ENCODE data around the gene MT3. TPM values are rescaled to one million over a fixed set of nuclear protein-coding genes. Genes with fewer than 3 reads are reported as not detected.
A peak's percentile ranks its signal among the peaks of the same experiment; 100 is the strongest.

Gene MT3
- total RNA-seq, 4 donors from 2014 or later: not detected

DNA sequence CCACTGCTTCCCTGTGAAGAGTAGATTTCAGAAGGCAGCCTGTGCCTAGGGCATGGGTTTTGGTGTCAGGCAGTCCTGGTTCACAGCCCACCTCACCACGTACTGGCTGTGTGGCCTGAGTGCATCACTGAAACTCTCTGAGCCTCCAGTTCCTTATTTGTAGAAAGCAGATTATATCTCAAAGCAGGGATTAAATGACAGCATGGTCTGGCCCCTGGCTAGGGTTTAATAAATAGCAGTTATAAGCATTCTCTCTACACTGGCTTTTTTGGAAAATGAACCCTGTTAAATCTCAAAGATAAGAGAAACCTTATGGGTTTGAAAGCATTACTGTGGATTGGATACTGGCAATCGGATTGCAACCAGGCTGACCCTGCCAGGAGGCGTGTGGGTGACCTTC is 40.2 kb downstream of the MT3 start:
- no peaks in the 10 kb centered on the region for H3K9me3 ChIP-seq
- H3K4me3 ChIP-seq: no peak overlapping the region
- peaks cover 0 to 4% (median 0%) of the 10 kb centered on the region in 3 donors for H3K36me3 ChIP-seq
- no peak for TF ChIP-seq POLR2A (IDR thresholded peaks at IDR 0.05)
- TF ChIP-seq, protein P1, sequence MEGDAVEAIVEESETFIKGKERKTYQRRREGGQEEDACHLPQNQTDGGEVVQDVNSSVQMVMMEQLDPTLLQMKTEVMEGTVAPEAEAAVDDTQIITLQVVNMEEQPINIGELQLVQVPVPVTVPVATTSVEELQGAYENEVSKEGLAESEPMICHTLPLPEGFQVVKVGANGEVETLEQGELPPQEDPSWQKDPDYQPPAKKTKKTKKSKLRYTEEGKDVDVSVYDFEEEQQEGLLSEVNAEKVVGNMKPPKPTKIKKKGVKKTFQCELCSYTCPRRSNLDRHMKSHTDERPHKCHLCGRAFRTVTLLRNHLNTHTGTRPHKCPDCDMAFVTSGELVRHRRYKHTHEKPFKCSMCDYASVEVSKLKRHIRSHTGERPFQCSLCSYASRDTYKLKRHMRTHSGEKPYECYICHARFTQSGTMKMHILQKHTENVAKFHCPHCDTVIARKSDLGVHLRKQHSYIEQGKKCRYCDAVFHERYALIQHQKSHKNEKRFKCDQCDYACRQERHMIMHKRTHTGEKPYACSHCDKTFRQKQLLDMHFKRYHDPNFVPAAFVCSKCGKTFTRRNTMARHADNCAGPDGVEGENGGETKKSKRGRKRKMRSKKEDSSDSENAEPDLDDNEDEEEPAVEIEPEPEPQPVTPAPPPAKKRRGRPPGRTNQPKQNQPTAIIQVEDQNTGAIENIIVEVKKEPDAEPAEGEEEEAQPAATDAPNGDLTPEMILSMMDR (IDR thresholded peaks at IDR 0.05): no peak
- peaks cover 0 to 8% (median 4%) of the 10 kb centered on the region in 4 donors for H3K4me1 ChIP-seq
- no peak overlapping the region for H3K27ac ChIP-seq
- H3K27me3 ChIP-seq: peaks cover 0 to under 1% of the 10 kb centered on the region in 2 donors
- no peak for DNase-seq

DNA sequence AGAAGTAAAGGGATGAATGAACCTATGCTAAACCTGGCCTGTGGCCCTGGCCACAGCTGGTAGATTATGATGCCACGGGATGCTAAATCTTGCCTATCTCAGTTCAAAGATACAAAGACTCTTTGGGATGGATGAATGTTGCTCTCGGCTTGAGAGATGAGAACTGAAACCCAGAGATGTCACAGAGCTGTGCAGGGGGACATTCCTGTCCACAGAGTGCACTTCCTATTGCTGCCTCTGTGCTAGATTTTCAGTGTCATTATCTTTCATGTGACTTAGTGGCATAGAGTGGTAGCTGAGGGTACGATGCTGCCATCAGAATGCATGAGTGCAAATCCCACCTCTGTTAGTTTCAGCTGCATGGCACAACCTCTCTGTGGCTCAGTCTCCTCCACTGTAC is 40.8 kb downstream of the MT3 start:
- Histone ChIP-seq H3K36me3 (peaks cover 0 to 4% (median 0%) of the 10 kb centered on the region in 3 donors), H3K9me3 (no peaks in the 10 kb centered on the region), H3K27me3 (peaks cover 0 to 6% of the 10 kb centered on the region in 2 donors), H3K4me1 (peaks cover 0 to 11% (median 3%) of the 10 kb centered on the region in 4 donors), H3K4me3 (no peak overlapping the region), H3K27ac (no peak overlapping the region)
- TF ChIP-seq POLR2A (IDR thresholded peaks at IDR 0.05): no peak
- TF ChIP-seq, protein P1 (IDR thresholded peaks at IDR 0.05): no peak
- DNase-seq: no peak

DNA sequence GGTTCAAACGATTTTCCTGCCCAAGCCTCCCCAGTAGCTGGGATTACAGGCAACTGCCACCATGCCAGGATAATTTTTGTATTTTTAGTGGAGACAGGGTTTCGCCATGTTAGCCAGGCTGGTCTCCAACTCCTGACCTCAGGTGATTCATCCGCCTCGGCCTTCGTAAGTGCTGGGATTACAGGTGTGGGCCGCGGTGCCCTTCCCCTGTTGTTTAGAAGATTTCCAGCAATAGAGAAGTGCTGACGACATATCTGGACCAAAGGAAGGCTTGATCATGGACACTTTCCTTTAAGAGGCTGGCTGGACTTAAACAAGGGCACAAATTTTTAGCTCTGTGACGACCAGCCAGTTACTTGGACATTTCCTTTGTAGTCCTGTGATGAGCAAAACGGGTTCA is 41.9 kb downstream of the MT3 start:
- H3K27ac ChIP-seq: no peak overlapping the region
- no peak overlapping the region for H3K4me3 ChIP-seq
- peaks cover 0 to 4% (median 0%) of the 10 kb centered on the region in 3 donors for H3K36me3 ChIP-seq
- H3K9me3 ChIP-seq: no peaks in the 10 kb centered on the region
- H3K27me3 ChIP-seq: peaks cover 0 to 11% of the 10 kb centered on the region in 2 donors
- H3K4me1 ChIP-seq: peaks cover 0 to 17% (median 0%) of the 10 kb centered on the region in 4 donors
- DNase-seq: no peak
- TF ChIP-seq, protein P1 (IDR thresholded peaks at IDR 0.05): no peak
- no peak for TF ChIP-seq POLR2A (IDR thresholded peaks at IDR 0.05)

DNA sequence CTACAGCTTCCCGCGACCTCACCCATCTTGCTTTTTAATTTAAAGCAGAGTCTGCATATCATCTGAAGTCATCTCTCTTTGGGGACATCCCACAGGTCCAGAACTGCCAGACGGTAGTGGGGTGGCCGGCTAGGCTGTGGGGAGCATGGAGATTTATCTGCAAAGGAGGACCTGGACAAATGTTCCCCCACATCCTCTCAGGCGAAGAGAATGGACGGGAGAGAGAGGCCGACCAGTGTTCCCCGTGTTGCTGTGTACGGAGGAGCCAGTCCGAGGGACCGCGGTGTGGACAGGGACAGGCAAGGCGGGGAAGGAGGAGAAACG is 42.5 kb downstream of the MT3 start:
- Histone ChIP-seq H3K4me1 (peaks cover 0 to 17% (median 0%) of the 10 kb centered on the region in 4 donors), H3K4me3 (peak overlapping the region; percentile 29 to 65 (median 46)), H3K27me3 (peaks cover 0 to 11% of the 10 kb centered on the region in 2 donors), H3K9me3 (no peaks in the 10 kb centered on the region), H3K36me3 (peaks cover 0 to 1% (median 0%) of the 10 kb centered on the region in 3 donors), H3K27ac (peak overlapping the region in 2 of 4 donors; percentile 52 to 78)
- no peak for TF ChIP-seq POLR2A (IDR thresholded peaks at IDR 0.05)
- TF ChIP-seq, protein P1 (IDR thresholded peaks at IDR 0.05): no peak
- no peak for DNase-seq

DNA sequence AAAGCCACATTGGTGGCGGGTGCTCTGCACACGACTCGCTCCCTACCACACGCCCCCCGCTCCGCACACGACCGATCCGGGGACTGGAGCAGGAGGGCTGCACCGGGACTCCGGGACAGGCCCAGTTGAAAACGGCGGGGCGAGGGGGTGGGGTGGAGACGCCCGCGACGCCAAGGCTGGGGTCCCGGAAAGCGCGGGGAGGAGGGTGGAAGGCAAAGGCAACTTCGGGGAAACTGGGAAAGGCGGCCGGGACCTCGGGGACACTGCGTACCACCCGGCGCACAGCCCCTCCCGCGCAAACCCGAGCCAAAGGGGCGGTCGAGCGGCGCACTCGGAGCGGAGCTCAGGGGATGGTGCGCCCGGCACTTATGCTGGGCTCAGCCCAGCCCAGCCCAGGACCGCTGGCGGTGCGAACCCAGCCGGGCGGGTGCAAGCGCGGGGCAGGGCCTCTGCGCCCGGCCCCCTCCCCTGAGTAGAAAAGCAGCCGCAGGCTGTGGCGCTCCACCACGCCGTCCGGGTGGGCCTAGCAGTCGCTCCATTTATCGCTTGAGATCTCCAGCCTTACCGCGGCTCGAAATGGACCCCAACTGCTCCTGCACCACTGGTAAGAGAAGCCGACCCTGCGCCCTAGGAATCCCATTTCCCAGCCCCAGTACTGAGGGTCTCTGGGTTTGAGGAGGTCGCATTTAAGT is 43.0 kb downstream of the MT3 start, which contains the start of gene MT1M:
Gene MT1M (plus strand): TSS at position 504 of the 692 bp plus-strand sequence. CDS start 73 bp downstream, at position 577.
- Histone ChIP-seq H3K27ac (peak within 1 kb of the TSS; percentile 25 to 78 (median 44)), H3K27me3 (peaks cover 0 to 11% of the 10 kb centered on the region in 2 donors), H3K4me3 (peak within 1 kb of the TSS; percentile 29 to 65 (median 46)), H3K9me3 (no peaks in the 10 kb centered on the region), H3K36me3 (no peaks in the 10 kb centered on the region), H3K4me1 (peaks cover 0 to 17% (median 0%) of the 10 kb centered on the region in 4 donors)
- DNase-seq: peak in 1 of 3 donors; percentile 86
- TF ChIP-seq, protein P1 (IDR thresholded peaks at IDR 0.05): no peak
- no peak for TF ChIP-seq POLR2A (IDR thresholded peaks at IDR 0.05)

Data from Peyer's patch (tissue), 4 donors.